Measurements from ENCODE around the gene IPO5. TPM values are rescaled to one million over a fixed set of nuclear protein-coding genes. Genes with fewer than 3 reads are reported as not detected.
"Not testable (repeated sequence)": the region's sequence is repeated elsewhere in the genome, so short reads cannot be mapped to it uniquely, and the experiment has no call there.

The IPO5 gene
- total RNA-seq, 2 experiments from 2014 or later, result 96.9 to 117 TPM

GRCh38 chr13:98033277-98034247 lies 80.1 kb downstream of the IPO5 start:
- H3K9me3 Mint-ChIP-seq, result no peaks in the 10 kb centered on the region
- H3K4me1 Mint-ChIP-seq, result no peaks in the 10 kb centered on the region
- no peaks in the 10 kb centered on the region for H3K36me3 Mint-ChIP-seq (ENCODE audit: low read depth)
- no peak overlapping the region for H3K4me3 Mint-ChIP-seq
- DNase-seq, result no peak
- CTCF ChIA-PET, result interaction anchor here (0.7 kb wide), 1 partner anchor 35 kb away, joined by 5 read pairs; no protein-coding TSS in a partner anchor
- H3K27ac Mint-ChIP-seq, result no peak overlapping the region
- no peaks in the 10 kb centered on the region for H3K27me3 Mint-ChIP-seq
- POLR2A ChIA-PET, result no interaction called here

- DNase-seq, result no peak
- ChIA-PET POLR2A (no interaction called here), CTCF (no interaction called here)
- H3K27ac Mint-ChIP-seq, result no peak overlapping the region
- no peaks in the 10 kb centered on the region for H3K9me3 Mint-ChIP-seq
- H3K27me3 Mint-ChIP-seq, result no peaks in the 10 kb centered on the region
- H3K4me3 Mint-ChIP-seq, result no peak overlapping the region
- no peaks in the 10 kb centered on the region for H3K4me1 Mint-ChIP-seq
- H3K36me3 Mint-ChIP-seq (ENCODE audit: low read depth), result no peaks in the 10 kb centered on the region
These were observed 81.9 kb downstream of the IPO5 start for GRCh38 chr13:98035373-98035772.

- H3K4me3 Mint-ChIP-seq; DNase-seq; CTCF ChIA-PET; POLR2A ChIA-PET; H3K9me3 Mint-ChIP-seq; H3K36me3 Mint-ChIP-seq (ENCODE audit: low read depth); H3K27ac Mint-ChIP-seq; H3K27me3 Mint-ChIP-seq; H3K4me1 Mint-ChIP-seq: not testable (repeated sequence)
These were observed 83.3 kb downstream of the IPO5 start for GRCh38 chr13:98036564-98037302.

- DNase-seq, result no peak
These were observed 85.8 kb downstream of the IPO5 start for GRCh38 chr13:98039261-98039660.

DNA sequence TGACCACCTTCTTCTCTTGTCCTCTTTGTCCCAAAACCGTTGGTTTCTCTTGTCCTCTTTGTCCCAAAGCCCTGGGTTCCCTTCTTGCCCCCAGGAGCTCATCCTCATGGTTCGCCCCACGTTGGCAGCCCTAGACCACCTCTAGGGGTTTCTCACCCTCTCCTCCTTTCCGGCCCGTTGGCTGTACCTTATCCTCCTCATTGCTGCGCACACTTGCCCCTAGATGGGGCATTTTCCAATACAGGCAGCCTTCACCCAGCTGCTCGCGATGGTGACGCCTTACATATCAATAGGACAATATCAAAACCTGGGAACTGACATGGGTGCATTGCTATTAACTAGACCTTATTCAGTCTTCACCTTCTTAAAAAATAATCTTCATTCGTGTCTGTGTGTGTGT lies 86.5 kb downstream of the IPO5 start:
- no peak overlapping the region for H3K4me3 Mint-ChIP-seq
- H3K4me1 Mint-ChIP-seq, result no peaks in the 10 kb centered on the region
- no peak overlapping the region for H3K27ac Mint-ChIP-seq
- H3K27me3 Mint-ChIP-seq, result no peaks in the 10 kb centered on the region
- CTCF ChIA-PET, result no interaction called here
- H3K36me3 Mint-ChIP-seq (ENCODE audit: low read depth), result no peaks in the 10 kb centered on the region
- DNase-seq, result no peak
- POLR2A ChIA-PET, result no interaction called here
- no peaks in the 10 kb centered on the region for H3K9me3 Mint-ChIP-seq

More at GRCh38 chr13:98039261-98039660, 85.8 kb downstream of the IPO5 start:
- ChIA-PET POLR2A (no interaction called here), CTCF (no interaction called here)
- Mint-ChIP-seq H3K36me3 (ENCODE audit: low read depth) (no peaks in the 10 kb centered on the region), H3K9me3 (no peaks in the 10 kb centered on the region), H3K27ac (no peak overlapping the region), H3K4me1 (no peaks in the 10 kb centered on the region), H3K27me3 (no peaks in the 10 kb centered on the region), H3K4me3 (no peak overlapping the region)

DNA sequence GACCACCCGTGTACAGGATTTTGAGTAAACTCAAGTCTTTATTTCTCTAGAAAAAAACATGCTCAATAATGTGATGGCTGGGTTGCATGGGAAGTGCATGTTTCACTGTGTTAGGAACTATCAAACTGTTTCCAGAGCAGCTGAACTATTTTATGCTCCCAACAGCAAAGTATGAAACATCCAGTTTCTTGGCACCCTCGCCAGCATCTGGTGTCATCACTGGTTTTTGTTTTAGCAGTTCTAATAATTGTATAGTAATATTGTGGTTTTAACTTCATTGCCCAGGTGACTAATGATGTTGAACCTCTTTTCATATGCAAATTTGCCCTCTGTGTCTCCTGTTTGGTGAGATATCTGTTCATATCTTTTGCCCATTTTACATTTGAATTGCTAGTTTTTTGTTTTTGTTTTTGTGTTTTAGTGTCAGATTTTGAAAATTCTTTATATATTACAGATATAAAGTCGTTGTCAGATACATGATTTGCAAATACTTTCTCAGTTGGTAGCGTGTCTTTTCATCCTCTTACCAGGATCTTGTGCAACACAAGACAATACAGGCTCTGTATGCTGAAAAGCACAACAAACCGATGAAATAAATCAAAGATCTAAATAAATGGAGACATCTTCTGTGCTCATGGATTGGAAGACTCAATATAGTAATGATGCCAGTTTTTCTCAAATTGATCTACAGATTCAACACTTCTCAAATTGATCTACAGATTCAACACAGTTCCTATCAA lies 87.8 kb downstream of the IPO5 start:
- POLR2A ChIA-PET, result no interaction called here
- CTCF ChIA-PET, result no interaction called here
- H3K36me3 Mint-ChIP-seq (ENCODE audit: low read depth), result no peaks in the 10 kb centered on the region
- no peaks in the 10 kb centered on the region for H3K4me1 Mint-ChIP-seq
- no peaks in the 10 kb centered on the region for H3K9me3 Mint-ChIP-seq
- no peak overlapping the region for H3K27ac Mint-ChIP-seq
- no peak for DNase-seq
- H3K27me3 Mint-ChIP-seq, result no peaks in the 10 kb centered on the region
- H3K4me3 Mint-ChIP-seq, result no peak overlapping the region

DNA sequence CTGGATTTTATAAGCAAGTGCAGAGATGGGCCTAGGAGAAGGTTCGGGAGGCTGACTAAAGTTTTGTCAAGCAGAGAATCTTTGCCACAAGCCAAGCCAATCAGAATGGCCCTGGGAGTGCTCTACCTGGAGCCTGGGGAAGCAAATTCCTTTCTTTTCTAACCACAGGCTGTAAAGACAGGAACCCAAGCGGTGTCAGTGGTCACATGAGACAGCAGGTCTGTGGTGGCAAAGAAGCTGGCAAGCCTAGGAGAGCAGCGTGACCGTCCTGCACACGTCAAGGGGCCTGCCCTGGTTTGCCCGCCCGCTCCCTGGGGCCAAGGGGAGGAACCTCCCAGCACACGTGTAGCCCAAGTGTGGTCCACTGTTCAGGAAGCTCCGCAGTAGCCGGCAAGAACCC lies 90.8 kb downstream of the IPO5 start:
- no peaks in the 10 kb centered on the region for H3K9me3 Mint-ChIP-seq
- no peak overlapping the region for H3K4me3 Mint-ChIP-seq
- no peaks in the 10 kb centered on the region for H3K4me1 Mint-ChIP-seq
- H3K36me3 Mint-ChIP-seq (ENCODE audit: low read depth), result no peaks in the 10 kb centered on the region
- peaks cover 1% of the 10 kb centered on the region for H3K27me3 Mint-ChIP-seq
- CTCF ChIA-PET, result no interaction called here
- no peak for DNase-seq
- no peak overlapping the region for H3K27ac Mint-ChIP-seq
- POLR2A ChIA-PET, result no interaction called here

DNA sequence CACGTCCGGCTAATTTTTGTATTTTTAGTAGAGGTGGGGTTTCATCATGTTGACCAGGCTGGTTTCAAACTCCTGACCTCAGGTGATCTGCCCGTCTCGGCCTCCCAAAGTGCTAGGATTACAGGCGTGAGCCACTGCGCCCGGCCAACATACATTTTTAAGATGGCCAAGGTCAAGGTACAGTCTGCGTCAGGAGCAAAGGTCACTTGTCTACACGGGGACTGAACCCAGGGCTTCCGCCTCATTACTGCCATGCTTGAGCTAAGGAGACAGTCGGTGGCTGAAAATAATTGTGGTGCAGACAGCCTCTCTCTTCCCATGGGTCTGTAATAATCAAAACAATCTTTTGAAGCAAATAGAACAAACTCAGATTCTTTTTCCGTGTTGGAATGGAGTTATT lies 94.3 kb downstream of the IPO5 start:
- H3K27me3 Mint-ChIP-seq; DNase-seq; H3K27ac Mint-ChIP-seq; H3K4me3 Mint-ChIP-seq; CTCF ChIA-PET; H3K9me3 Mint-ChIP-seq; H3K4me1 Mint-ChIP-seq; H3K36me3 Mint-ChIP-seq (ENCODE audit: low read depth); POLR2A ChIA-PET: not testable (repeated sequence)

- Mint-ChIP-seq H3K27me3 (peaks cover 1% of the 10 kb centered on the region), H3K36me3 (ENCODE audit: low read depth) (no peaks in the 10 kb centered on the region), H3K27ac (no peak overlapping the region), H3K9me3 (peaks cover 3% of the 10 kb centered on the region), H3K4me1 (no peaks in the 10 kb centered on the region), H3K4me3 (no peak overlapping the region)
- DNase-seq, result no peak
- ChIA-PET POLR2A (no interaction called here), CTCF (no interaction called here)
These were observed 94.8 kb downstream of the IPO5 start for GRCh38 chr13:98048265-98048664.

GRCh38 chr13:98050041-98050466 lies 96.6 kb downstream of the IPO5 start:
- peaks cover 3% of the 10 kb centered on the region for H3K9me3 Mint-ChIP-seq
- no peak overlapping the region for H3K4me3 Mint-ChIP-seq
- no peaks in the 10 kb centered on the region for H3K4me1 Mint-ChIP-seq
- ChIA-PET POLR2A (no interaction called here), CTCF (no interaction called here)
- no peak overlapping the region for H3K27ac Mint-ChIP-seq
- peaks cover 1% of the 10 kb centered on the region for H3K27me3 Mint-ChIP-seq
- DNase-seq, result no peak
- H3K36me3 Mint-ChIP-seq (ENCODE audit: low read depth), result no peaks in the 10 kb centered on the region

DNA sequence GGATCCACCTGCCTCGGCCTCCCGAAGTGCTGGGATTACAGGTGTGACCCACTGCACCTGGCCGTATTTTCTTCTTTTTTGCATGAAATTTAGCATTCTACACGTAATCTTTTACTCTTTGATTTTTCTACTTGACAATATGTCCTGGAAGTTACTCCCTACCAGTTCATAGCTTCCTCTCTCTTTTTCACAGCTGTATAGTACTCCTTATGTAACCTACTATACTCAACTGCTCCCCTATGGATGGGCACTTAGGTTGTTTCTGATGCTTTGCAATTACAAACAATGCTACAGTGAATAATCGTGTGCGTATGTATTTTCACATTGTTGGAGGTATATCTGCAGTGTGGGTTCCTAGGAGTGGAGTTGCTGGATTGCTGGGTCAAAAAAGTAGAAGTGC lies 98.9 kb downstream of the IPO5 start:
- POLR2A ChIA-PET, result no interaction called here
- H3K27ac Mint-ChIP-seq, result no peak overlapping the region
- CTCF ChIA-PET, result interaction anchor here (0.6 kb wide), 1 partner anchor 604 kb away, joined by 3 read pairs; no protein-coding TSS in a partner anchor

GRCh38 chr13:98054301-98054700 lies 100.8 kb downstream of the IPO5 start:
- H3K4me1 Mint-ChIP-seq, result no peaks in the 10 kb centered on the region
- no peak for DNase-seq
- no peak overlapping the region for H3K27ac Mint-ChIP-seq
- H3K9me3 Mint-ChIP-seq, result peaks cover 3% of the 10 kb centered on the region
- CTCF ChIA-PET, result no interaction called here
- no peak overlapping the region for H3K4me3 Mint-ChIP-seq
- no peaks in the 10 kb centered on the region for H3K36me3 Mint-ChIP-seq (ENCODE audit: low read depth)
- POLR2A ChIA-PET, result no interaction called here
- H3K27me3 Mint-ChIP-seq, result no peaks in the 10 kb centered on the region

More for the DNA sequence above, 98.9 kb downstream of the IPO5 start:
- H3K4me1 Mint-ChIP-seq, result no peaks in the 10 kb centered on the region
- peaks cover 3% of the 10 kb centered on the region for H3K9me3 Mint-ChIP-seq
- DNase-seq, result no peak
- no peaks in the 10 kb centered on the region for H3K36me3 Mint-ChIP-seq (ENCODE audit: low read depth)
- no peak overlapping the region for H3K4me3 Mint-ChIP-seq
- no peaks in the 10 kb centered on the region for H3K27me3 Mint-ChIP-seq

- Mint-ChIP-seq H3K4me1 (no peaks in the 10 kb centered on the region), H3K27ac (no peak overlapping the region), H3K36me3 (ENCODE audit: low read depth) (no peaks in the 10 kb centered on the region), H3K4me3 (no peak overlapping the region), H3K27me3 (no peaks in the 10 kb centered on the region), H3K9me3 (peaks cover 3% of the 10 kb centered on the region)
- ChIA-PET POLR2A (no interaction called here), CTCF (no interaction called here)
- no peak for DNase-seq
These were observed 102.1 kb downstream of the IPO5 start for GRCh38 chr13:98055623-98056022.

Measured in activated CD4-positive, alpha-beta T cell treated with anti-CD3 and anti-CD28 coated beads, Interleukin-2, amount 10 ng/mL, durations not matched to agents 7 days and 5 days (primary cell).